DOHH2 (cell line): Measurements from ENCODE around the gene PLPPR1.

ENCODE experiments used
- H3F3A ChIP-seq: fragments of 200-600 bp; sonication (generic), shearing (Covaris generic); 2 replicates; pipeline ENCODE4 v1.6.0; 2016; ENCODE audit warnings: antibody characterized with exemption, mild to moderate bottlenecking; ENCODE audit not compliant: control insufficient read depth, insufficient read depth
- H3K27ac ChIP-seq: fragments of 200-600 bp; sonication (generic); 2 replicates; pipeline ENCODE4 v1.5.1; 2014; ENCODE audit warnings: low read depth, mild to moderate bottlenecking, low read length, moderate library complexity
- H3K27me3 ChIP-seq: fragments of 200-600 bp; sonication (generic); 2 replicates; pipeline ENCODE4 v1.6.1; 2014; ENCODE audit warnings: mild to moderate bottlenecking, low read length, mixed read lengths; ENCODE audit not compliant: control insufficient read depth
- H3K36me3 ChIP-seq: fragments of 200-600 bp; sonication (generic); 2 replicates; pipeline ENCODE4 v1.6.1; 2014; ENCODE audit warnings: mild to moderate bottlenecking, low read length, moderate library complexity, mixed read lengths; ENCODE audit not compliant: control insufficient read depth
- H3K4me1 ChIP-seq: fragments of 200-600 bp; sonication (generic); 2 replicates; pipeline ENCODE4 v1.6.1; 2014; ENCODE audit warnings: mild to moderate bottlenecking, low read length, mixed read lengths; ENCODE audit not compliant: control insufficient read depth
- H3K4me2 ChIP-seq: fragments of 200-600 bp; sonication (generic); 2 replicates; pipeline ENCODE4 v1.6.0; 2014; ENCODE audit warnings: mild to moderate bottlenecking, low read length, moderate library complexity
- H3K4me3 ChIP-seq: fragments of 200-600 bp; sonication (generic); 2 replicates; pipeline ENCODE4 v1.5.1; 2014; ENCODE audit warnings: mild to moderate bottlenecking, low read length, mixed read lengths
- H3K79me2 ChIP-seq: fragments of 200-600 bp; sonication (generic); 2 replicates; pipeline ENCODE4 v1.6.1; 2014; ENCODE audit warnings: mild to moderate bottlenecking, low read length, mixed read lengths; ENCODE audit not compliant: control insufficient read depth
- H3K9me2 ChIP-seq: fragments of 200-600 bp; sonication (generic); replicated peaks from 2 replicates; pipeline ENCODE4 v1.6.1; 2014; ENCODE audit warnings: mild to moderate bottlenecking, low read length, mixed read lengths; ENCODE audit not compliant: control insufficient read depth
- H3K9me3 ChIP-seq: fragments of 200-600 bp; sonication (generic); 2 replicates; pipeline ENCODE4 v1.6.1; 2014; ENCODE audit warnings: antibody characterized with exemption, low read length, mixed read lengths; ENCODE audit not compliant: control insufficient read depth, insufficient read depth
- H4K20me1 ChIP-seq: fragments of 200-600 bp; sonication (generic); 2 replicates; pipeline ENCODE4 v1.6.0; 2014; ENCODE audit warnings: low read depth, mild to moderate bottlenecking, antibody characterized with exemption, low read length, moderate library complexity; ENCODE audit not compliant: control insufficient read depth, insufficient read depth
- EZH2phosphoT487 ChIP-seq: fragments of 200-600 bp; sonication (generic); IDR thresholded peaks from 2 replicates; pipeline ENCODE4 v1.6.1; 2017; ENCODE audit warnings: borderline replicate concordance, mild to moderate bottlenecking, antibody characterized with exemption, low read length, moderate library complexity, mixed read lengths
- TF ChIP-seq, protein P1 (sequence below): fragments of 200-600 bp; sonication (generic); IDR thresholded peaks from one replicate; pipeline ENCODE4 v1.5.1; 2014; ENCODE audit warnings: antibody characterized with exemption, mild to moderate bottlenecking, low read depth, low read length; ENCODE audit not compliant: poor library complexity, severe bottlenecking

PLPPR1 gene

DNA sequence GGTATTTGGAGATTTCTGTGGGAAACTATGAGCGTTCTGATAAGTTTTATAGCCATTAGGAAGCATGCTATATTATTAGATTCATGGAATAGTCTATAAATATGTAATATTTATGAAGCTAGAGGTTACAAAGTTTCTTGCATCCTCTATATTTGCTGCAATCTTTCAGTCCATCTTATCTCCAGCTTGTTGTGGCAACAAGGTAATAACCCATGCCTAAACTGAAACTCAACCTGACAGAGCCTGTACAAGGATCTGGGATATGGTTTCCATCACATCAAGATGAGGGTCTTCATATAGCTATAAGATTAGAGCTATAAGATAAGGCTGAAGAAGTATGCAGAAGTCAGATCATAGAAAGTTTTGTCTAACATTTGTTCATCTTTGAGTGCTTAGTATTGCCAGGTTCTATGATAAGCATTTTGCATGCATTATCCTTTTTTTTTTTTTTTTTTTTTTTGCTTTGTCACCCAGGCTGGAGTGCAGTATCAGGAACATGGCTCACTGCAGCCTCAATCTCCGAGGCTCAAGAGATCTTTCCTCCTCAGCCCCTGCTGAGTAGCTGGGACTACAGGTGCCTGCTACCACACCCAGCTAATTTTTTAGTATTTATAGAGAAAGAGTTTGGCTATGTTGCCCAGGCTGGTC, 341.5 kb downstream of the PLPPR1 start:
- H3K27ac ChIP-seq: no peak overlapping the region
- no peaks in the 10 kb centered on the region for H3K27me3 ChIP-seq
- H3K9me3 ChIP-seq: no peaks in the 10 kb centered on the region
- no peaks in the 10 kb centered on the region for H3F3A ChIP-seq
- no peak overlapping the region for H3K4me3 ChIP-seq
- no peaks in the 10 kb centered on the region for H3K36me3 ChIP-seq
- H3K79me2 ChIP-seq: no peaks in the 10 kb centered on the region
- no peak for TF ChIP-seq EZH2phosphoT487
- TF ChIP-seq, protein P1, sequence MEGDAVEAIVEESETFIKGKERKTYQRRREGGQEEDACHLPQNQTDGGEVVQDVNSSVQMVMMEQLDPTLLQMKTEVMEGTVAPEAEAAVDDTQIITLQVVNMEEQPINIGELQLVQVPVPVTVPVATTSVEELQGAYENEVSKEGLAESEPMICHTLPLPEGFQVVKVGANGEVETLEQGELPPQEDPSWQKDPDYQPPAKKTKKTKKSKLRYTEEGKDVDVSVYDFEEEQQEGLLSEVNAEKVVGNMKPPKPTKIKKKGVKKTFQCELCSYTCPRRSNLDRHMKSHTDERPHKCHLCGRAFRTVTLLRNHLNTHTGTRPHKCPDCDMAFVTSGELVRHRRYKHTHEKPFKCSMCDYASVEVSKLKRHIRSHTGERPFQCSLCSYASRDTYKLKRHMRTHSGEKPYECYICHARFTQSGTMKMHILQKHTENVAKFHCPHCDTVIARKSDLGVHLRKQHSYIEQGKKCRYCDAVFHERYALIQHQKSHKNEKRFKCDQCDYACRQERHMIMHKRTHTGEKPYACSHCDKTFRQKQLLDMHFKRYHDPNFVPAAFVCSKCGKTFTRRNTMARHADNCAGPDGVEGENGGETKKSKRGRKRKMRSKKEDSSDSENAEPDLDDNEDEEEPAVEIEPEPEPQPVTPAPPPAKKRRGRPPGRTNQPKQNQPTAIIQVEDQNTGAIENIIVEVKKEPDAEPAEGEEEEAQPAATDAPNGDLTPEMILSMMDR: no peak
- H4K20me1 ChIP-seq: no peaks in the 10 kb centered on the region
- H3K4me1 ChIP-seq: no peaks in the 10 kb centered on the region
- no peak overlapping the region for H3K4me2 ChIP-seq
- H3K9me2 ChIP-seq: no peaks in the 10 kb centered on the region

DNA sequence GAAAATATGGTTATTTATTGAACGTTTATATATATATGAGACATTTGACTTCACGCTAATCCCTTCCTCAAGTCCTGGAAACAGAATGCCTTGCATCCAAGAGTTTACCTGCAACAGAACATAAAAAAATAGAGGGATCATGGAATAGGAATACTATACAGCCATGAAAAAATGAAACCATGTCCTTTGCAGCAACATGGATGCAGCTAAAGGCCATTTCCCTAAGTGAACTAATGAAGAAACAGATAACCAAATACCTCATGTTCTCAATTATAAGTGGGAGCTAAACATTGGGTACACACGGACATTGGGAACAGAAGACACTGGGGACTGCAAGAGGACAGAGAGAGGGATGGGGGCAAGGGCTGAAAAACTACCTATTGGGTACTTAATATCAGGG, 343.3 kb downstream of the PLPPR1 start:
- H3K27me3 ChIP-seq: no peaks in the 10 kb centered on the region
- H3K9me3 ChIP-seq: no peaks in the 10 kb centered on the region
- H3K27ac ChIP-seq: no peak overlapping the region
- no peaks in the 10 kb centered on the region for H3K9me2 ChIP-seq
- H3K4me1 ChIP-seq: no peaks in the 10 kb centered on the region
- no peak overlapping the region for H3K4me3 ChIP-seq
- H4K20me1 ChIP-seq: no peaks in the 10 kb centered on the region
- no peak overlapping the region for H3K4me2 ChIP-seq
- H3F3A ChIP-seq: no peaks in the 10 kb centered on the region
- TF ChIP-seq EZH2phosphoT487: no peak
- TF ChIP-seq, protein P1: no peak
- H3K36me3 ChIP-seq: no peaks in the 10 kb centered on the region
- no peaks in the 10 kb centered on the region for H3K79me2 ChIP-seq

DNA sequence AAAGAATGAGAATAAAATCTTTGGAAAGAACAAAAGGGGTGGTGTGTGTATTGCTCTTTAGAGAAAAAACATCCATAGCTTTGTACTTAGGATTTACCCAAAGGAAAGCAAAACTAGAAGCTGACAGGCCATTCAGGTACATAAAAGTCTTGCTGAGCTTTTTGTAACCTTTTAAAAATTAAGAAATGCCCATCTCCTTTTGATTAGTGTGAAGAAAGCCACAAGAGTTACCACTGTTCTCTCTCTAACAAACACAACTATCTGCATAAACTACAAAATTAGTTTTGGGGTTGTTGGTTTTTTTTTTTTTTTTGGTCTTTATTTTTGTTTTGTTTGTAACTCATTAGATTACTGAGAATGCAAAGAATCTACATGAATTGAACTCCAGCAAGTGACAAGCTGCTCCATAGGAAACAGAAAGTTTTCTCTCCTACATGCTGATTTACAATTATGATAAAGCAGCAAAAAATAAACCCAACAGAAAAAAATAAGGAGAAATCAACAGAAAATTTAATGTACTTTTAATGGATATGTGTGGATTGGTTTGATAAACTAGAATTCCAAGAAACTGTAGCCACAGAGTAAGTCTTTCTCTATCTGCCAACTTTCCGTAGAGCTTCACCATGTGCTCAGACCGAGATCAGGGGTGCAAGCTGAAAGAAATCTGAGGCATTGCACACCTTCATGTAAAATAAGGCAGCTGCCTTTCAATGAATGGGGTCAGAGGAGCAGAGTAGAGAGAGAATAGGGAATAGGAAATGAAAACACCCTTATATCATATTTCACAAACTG, 344.0 kb downstream of the PLPPR1 start:
- H3K27ac ChIP-seq: no peak overlapping the region
- H3K27me3 ChIP-seq: no peaks in the 10 kb centered on the region
- no peak overlapping the region for H3K4me3 ChIP-seq
- no peaks in the 10 kb centered on the region for H3F3A ChIP-seq
- TF ChIP-seq EZH2phosphoT487: no peak
- TF ChIP-seq, protein P1: no peak
- no peaks in the 10 kb centered on the region for H3K9me3 ChIP-seq
- H4K20me1 ChIP-seq: no peaks in the 10 kb centered on the region
- H3K36me3 ChIP-seq: no peaks in the 10 kb centered on the region
- H3K4me1 ChIP-seq: no peaks in the 10 kb centered on the region
- no peaks in the 10 kb centered on the region for H3K79me2 ChIP-seq
- H3K4me2 ChIP-seq: no peak overlapping the region
- H3K9me2 ChIP-seq: no peaks in the 10 kb centered on the region
